Cardiac muscle cell (in vitro differentiated cells and primary cell): ENCODE results near the gene PIEZO1. TPM values are rescaled to one million over a fixed set of nuclear protein-coding genes. Genes with fewer than 3 reads are reported as not detected.

ENCODE experiments used
- DNase-seq, 2 donors: peaks; one replicate each; pipeline versions ENCODE4 v3.0.0 to v3.0.0-alpha.2; 2010 to 2017; ENCODE audit warnings: low read depth in 1 of 2, low spot score in 1 of 2
- H3K27ac ChIP-seq: fragments of 200-600 bp; sonication (generic); 2 replicates; pipeline ENCODE4 v1.5.1; 2016
- H3K27me3 ChIP-seq: fragments of 200-600 bp; sonication (generic); 2 replicates; pipeline ENCODE4 v1.6.0; 2016; ENCODE audit warnings: control low read depth
- H3K36me3 ChIP-seq: fragments of 200-600 bp; sonication (generic); 2 replicates; pipeline ENCODE4 v1.5.1; 2016; ENCODE audit warnings: control low read depth
- H3K4me1 ChIP-seq: fragments of 200-600 bp; sonication (generic); 2 replicates; pipeline ENCODE4 v1.8.1; 2017; ENCODE audit warnings: low read depth, mild to moderate bottlenecking, mixed run types
- H3K4me3 ChIP-seq: fragments of 200-600 bp; sonication (generic); 2 replicates; pipeline ENCODE4 v1.5.1; 2016; ENCODE audit warnings: mild to moderate bottlenecking
- H3K9me3 ChIP-seq: fragments of 200-600 bp; sonication (generic); 2 replicates; pipeline ENCODE4 v1.5.1; 2017; ENCODE audit warnings: low read depth, mild to moderate bottlenecking, control low read depth
- CTCF ChIP-seq: IDR thresholded peaks from 2 replicates; pipeline ENCODE4 v1.5.1; 2012; ENCODE audit warnings: low read depth, mild to moderate bottlenecking, low read length
- polyA plus RNA-seq: library from polyadenylated mRNA; unstranded; fragments of >200 nt; fragmentation: Nextera tagmentation; extraction: Ambion mirVana; gene quantifications from 2 replicates; pipeline ENCODE4 v1.2.1, GENCODE V29; 2016
- total RNA-seq: library from RNA; depleted of rRNA; stranded (reverse); fragments of >200 nt; gene quantifications from 2 replicates; pipeline ENCODE4 v1.2.3, GENCODE V29; 2016

Gene PIEZO1
- total and polyA plus RNA-seq, 2 experiments from 2014 or later, result 32.7 to 121 TPM

GRCh38 chr16:88804173-88804551 lies 19.1 kb upstream of the PIEZO1 start:
- Histone ChIP-seq H3K9me3 (no peaks in the 10 kb centered on the region), H3K27ac (no peak overlapping the region), H3K4me3 (peak overlapping the region; percentile 55), H3K27me3 (no peaks in the 10 kb centered on the region), H3K4me1 (no peaks in the 10 kb centered on the region), H3K36me3 (peaks cover 6% of the 10 kb centered on the region)
- DNase-seq, result no peak
- no peak for TF ChIP-seq CTCF

DNA sequence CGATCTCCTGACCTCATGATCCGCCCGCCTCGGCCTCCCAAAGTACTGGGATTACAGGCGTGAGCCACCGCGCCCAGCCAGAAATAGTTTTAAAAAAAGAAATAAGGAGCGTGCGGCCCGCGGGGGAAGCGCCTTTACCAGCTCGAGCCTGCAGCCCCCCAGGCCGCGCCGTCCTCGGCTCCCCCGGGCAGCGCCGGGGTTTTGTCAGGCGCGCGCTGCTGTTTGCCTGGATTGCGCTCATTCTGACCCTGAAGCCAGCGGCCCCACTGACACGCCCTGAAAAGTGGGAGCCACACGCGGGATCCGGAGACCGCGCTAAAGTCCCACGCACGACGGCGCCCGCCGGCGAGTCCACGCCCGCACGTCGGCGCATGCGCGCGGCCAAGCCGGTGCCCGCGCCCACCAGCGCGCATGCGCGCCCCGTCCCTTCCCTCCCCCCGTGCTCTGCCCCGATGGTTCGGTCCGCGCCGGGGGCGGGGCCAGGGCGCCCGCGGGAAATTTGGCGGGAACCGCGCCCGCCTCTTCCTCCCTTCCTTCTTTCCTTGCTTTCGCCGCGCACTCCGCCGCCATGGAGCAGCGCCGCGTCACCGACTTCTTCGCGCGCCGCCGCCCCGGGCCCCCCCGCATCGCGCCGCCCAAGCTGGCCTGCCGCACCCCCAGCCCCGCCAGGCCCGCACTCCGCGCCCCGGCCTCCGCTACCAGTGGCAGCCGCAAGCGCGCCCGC lies 18.4 kb upstream of the PIEZO1 start, which contains the start of gene CDT1:
Gene CDT1 (plus strand): TSS at position 526 of the 724 bp plus-strand sequence. CDS start 43 bp downstream, at position 569.
- peaks cover 4% of the 10 kb centered on the region for H3K36me3 ChIP-seq
- peak; percentile 83 to 87 for DNase-seq
- H3K4me3 ChIP-seq, result peak within 1 kb of the TSS; percentile 55
- H3K4me1 ChIP-seq, result no peaks in the 10 kb centered on the region
- TF ChIP-seq CTCF, result no peak
- H3K9me3 ChIP-seq, result no peaks in the 10 kb centered on the region
- no peak within 1 kb of the TSS for H3K27ac ChIP-seq
- H3K27me3 ChIP-seq, result no peaks in the 10 kb centered on the region

DNA sequence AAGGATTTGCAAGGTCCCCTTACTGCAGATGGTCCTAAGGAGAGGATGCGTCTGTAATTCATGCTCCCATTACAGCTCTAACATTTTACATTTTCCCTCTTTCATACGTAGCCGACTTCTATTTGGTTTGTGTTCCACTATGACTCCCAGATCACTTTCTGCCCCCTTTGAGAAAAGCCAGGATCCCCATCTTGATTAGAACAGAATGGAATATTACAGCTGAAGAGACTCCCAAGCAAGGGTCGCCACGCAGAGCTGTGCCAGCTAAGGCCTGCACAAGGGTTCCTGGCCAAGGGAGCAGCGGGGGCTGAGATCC lies 15.2 kb upstream of the PIEZO1 start:
- DNase-seq, result no peak
- Histone ChIP-seq H3K36me3 (no peaks in the 10 kb centered on the region), H3K27ac (peak overlapping the region; percentile 36), H3K27me3 (no peaks in the 10 kb centered on the region), H3K9me3 (no peaks in the 10 kb centered on the region), H3K4me3 (no peak overlapping the region), H3K4me1 (no peaks in the 10 kb centered on the region)
- TF ChIP-seq CTCF, result no peak

GRCh38 chr16:88799569-88800276 lies 14.7 kb upstream of the PIEZO1 start:
- Histone ChIP-seq H3K27me3 (no peaks in the 10 kb centered on the region), H3K4me3 (no peak overlapping the region), H3K36me3 (no peaks in the 10 kb centered on the region), H3K9me3 (no peaks in the 10 kb centered on the region), H3K4me1 (no peaks in the 10 kb centered on the region), H3K27ac (peak overlapping the region; percentile 36)
- TF ChIP-seq CTCF, result no peak
- peak in 1 of 2 donors; percentile 36 for DNase-seq

DNA sequence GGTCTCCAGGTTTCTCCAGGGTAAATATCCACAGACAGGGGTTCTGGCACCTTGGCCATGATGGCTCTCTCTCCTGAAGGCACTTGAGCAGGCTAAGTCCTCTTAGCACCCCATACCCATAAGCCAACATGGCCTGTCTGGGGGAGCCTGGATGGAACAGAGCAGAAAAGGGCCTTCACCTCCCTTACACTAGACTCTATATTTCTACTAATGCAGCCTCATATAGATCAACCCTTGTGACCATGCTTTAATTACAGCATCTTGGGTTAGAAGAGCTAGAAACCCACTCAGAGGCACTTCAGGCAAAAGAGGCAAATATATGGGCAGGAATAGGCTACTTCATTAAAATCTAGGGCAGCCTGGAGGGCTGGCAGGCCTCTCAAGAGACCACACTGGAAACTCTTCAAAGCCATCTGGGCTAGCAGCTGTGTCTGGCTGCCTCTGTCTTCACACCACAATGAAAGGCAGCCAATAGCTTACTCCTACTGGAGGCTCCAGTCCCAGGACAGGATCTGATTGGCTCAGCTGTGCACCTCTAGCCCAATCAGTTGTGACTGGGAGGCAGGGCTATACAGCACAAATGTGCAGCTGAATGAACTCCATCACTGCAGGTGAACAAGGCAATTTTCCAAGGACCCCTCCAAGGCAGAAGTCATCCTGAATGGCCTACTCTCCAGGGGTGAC lies 13.9 kb upstream of the PIEZO1 start:
- TF ChIP-seq CTCF, result no peak
- H3K4me1 ChIP-seq, result no peaks in the 10 kb centered on the region
- DNase-seq, result no peak
- H3K9me3 ChIP-seq, result no peaks in the 10 kb centered on the region
- no peak overlapping the region for H3K27ac ChIP-seq
- H3K27me3 ChIP-seq, result no peaks in the 10 kb centered on the region
- H3K4me3 ChIP-seq, result no peak overlapping the region
- no peaks in the 10 kb centered on the region for H3K36me3 ChIP-seq
